ENCODE results near the gene ATRIP.

Gene ATRIP

GRCh38 chr3:48430708-48431101, 15.8 kb upstream of the ATRIP start:
- intact Hi-C loops (cut with DNase I; ENCODE audit: low total_unique reads) = loop anchor here (10.0 kb wide), 2 partner anchors 126 to 196 kb away; partner anchors contain the start of gene NME6
- H3K9me3 ChIP-seq = no peaks in the 10 kb centered on the region
- H3K36me3 ChIP-seq = peaks cover 0 to 15% (median 0%) of the 10 kb centered on the region in 3 donors
- DNase-seq = peak in 1 of 2 donors; percentile 63
- peaks cover 0 to 78% (median 58%) of the 10 kb centered on the region in 4 donors for H3K4me1 ChIP-seq
- no peaks in the 10 kb centered on the region for H3K27me3 ChIP-seq
- no peak for TF ChIP-seq CTCF (IDR thresholded peaks at IDR 0.05)
- H3K27ac ChIP-seq = peak overlapping the region; percentile 93 to 99
- H3K4me3 ChIP-seq = peak overlapping the region in 1 of 2 donors; percentile 87

GRCh38 chr3:48431224-48432029, 15.1 kb upstream of the ATRIP start:
- Histone ChIP-seq H3K36me3 (peaks cover 0 to 15% (median 0%) of the 10 kb centered on the region in 3 donors), H3K27ac (peak overlapping the region; percentile 93 to 99), H3K9me3 (no peaks in the 10 kb centered on the region), H3K4me1 (peaks cover 0 to 71% (median 52%) of the 10 kb centered on the region in 4 donors), H3K27me3 (no peaks in the 10 kb centered on the region), H3K4me3 (no peak overlapping the region)
- DNase-seq = peak; percentile 18 to 55
- TF ChIP-seq CTCF (IDR thresholded peaks at IDR 0.05) = no peak
- intact Hi-C loops (cut with DNase I; ENCODE audit: low total_unique reads) = loop anchor here (10.0 kb wide), 2 partner anchors 127 to 197 kb away; partner anchors contain the start of gene NME6

GRCh38 chr3:48432411-48433371, 13.8 kb upstream of the ATRIP start:
- Histone ChIP-seq H3K36me3 (peaks cover 0 to 15% (median 0%) of the 10 kb centered on the region in 3 donors), H3K4me1 (peaks cover 0 to 58% (median 42%) of the 10 kb centered on the region in 4 donors), H3K27ac (peak overlapping the region; percentile 93 to 99), H3K4me3 (no peak overlapping the region), H3K27me3 (no peaks in the 10 kb centered on the region), H3K9me3 (no peaks in the 10 kb centered on the region)
- DNase-seq = peak; percentile 18 to 63
- intact Hi-C loops (cut with DNase I; ENCODE audit: low total_unique reads) = loop anchor here (10.0 kb wide), 2 partner anchors 128 to 198 kb away; partner anchors contain the start of gene NME6
- TF ChIP-seq CTCF (IDR thresholded peaks at IDR 0.05) = no peak

GRCh38 chr3:48433472-48434118, 12.9 kb upstream of the ATRIP start:
- peak overlapping the region; percentile 10 to 15 for H3K4me3 ChIP-seq
- no peaks in the 10 kb centered on the region for H3K9me3 ChIP-seq
- H3K27ac ChIP-seq = peak overlapping the region; percentile 93 to 99
- H3K4me1 ChIP-seq = peaks cover 0 to 49% (median 36%) of the 10 kb centered on the region in 4 donors
- H3K27me3 ChIP-seq = no peaks in the 10 kb centered on the region
- H3K36me3 ChIP-seq = peaks cover 0 to 15% (median 0%) of the 10 kb centered on the region in 3 donors
- TF ChIP-seq CTCF (IDR thresholded peaks at IDR 0.05) = no peak
- intact Hi-C loops (cut with DNase I; ENCODE audit: low total_unique reads) = loop anchor here (10.0 kb wide), 2 partner anchors 129 to 199 kb away; partner anchors contain the start of gene NME6
- peak; percentile 67 to 73 for DNase-seq

All from tibial artery (tissue), 4 donors.